ENCODE results near the gene MED31. TPM values are rescaled to one million over a fixed set of nuclear protein-coding genes. Genes with fewer than 3 reads are reported as not detected.

The MED31 gene
- polyA plus RNA-seq, 1 donor from 2014 or later = 27.3 TPM

DNA sequence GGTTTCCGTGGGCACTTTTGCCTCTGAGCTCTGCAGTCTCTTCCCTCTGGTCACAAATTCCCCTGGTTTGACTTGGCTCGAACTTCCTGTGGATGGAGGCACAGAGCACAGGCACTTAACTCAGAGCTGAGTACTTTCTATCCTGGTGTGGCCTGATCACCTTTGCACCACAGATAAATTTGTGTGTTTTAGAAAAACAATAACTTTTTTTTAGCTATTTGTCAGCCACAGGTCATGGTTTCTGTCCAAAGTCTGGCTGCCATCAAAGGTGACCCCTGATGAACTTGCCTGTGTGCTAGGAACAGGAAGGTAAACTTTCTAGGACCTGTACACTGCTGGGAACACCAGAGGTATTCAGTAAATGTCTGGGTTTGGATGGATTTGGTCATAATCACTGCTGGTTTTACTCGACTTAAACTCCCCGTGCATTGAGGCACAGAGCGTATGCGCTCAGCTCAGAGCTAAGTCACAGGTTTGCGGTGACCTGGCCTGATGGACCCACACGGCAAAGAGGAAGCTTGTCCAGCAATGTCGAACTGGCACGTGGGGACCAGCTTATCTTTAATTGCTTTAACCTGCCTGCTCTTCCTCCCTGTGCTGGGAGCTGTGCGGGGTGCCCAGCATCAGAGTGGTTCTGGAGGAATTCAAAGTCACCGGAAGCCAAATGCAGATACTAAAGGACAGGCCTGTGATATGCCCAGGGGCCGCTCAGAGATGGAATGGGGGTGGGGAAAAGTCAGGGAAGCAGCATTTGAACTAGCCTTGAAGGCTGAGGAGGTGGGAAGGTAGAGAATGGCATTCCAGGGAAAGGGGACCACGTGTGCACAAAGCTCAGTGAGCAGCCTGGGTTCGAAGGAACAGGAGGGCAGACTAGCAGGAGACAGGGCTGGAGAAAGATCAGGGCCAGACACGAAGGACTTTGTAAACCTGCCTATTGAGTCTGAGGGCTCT is 48.9 kb upstream of the MED31 start:
- no peaks in the 10 kb centered on the region for H3K27me3 ChIP-seq (ENCODE audit: insufficient read depth, low read depth, low read length)
- no peak overlapping the region for H3K27ac ChIP-seq (ENCODE audit: low read length)
- H3K9me3 ChIP-seq (ENCODE audit: low read length) = no peaks in the 10 kb centered on the region
- no peak overlapping the region for H3K4me2 ChIP-seq (ENCODE audit: low read length)
- H4K20me1 ChIP-seq (ENCODE audit: insufficient read depth) = no peaks in the 10 kb centered on the region
- H3K79me2 ChIP-seq (replicated peaks; ENCODE audit: insufficient read depth, low read length) = no peaks in the 10 kb centered on the region
- H3K4me3 ChIP-seq (ENCODE audit: low read length) = no peak overlapping the region
- no peaks in the 10 kb centered on the region for H3F3A ChIP-seq (ENCODE audit: insufficient read depth, low read length, poor library complexity, severe bottlenecking)
- no peak for TF ChIP-seq POLR2AphosphoS5 (IDR thresholded peaks at IDR 0.05)
- TF ChIP-seq MXI1 (conservative IDR thresholded peaks at IDR 0.05; ENCODE audit: poor library complexity, severe bottlenecking) = no peak
- no peak for TF ChIP-seq EZH2 (IDR thresholded peaks at IDR 0.05; ENCODE audit: borderline replicate concordance, insufficient read depth, low read length, poor library complexity, severe bottlenecking)
- TF ChIP-seq CTCF (IDR thresholded peaks at IDR 0.05; ENCODE audit: poor library complexity, severe bottlenecking) = no peak
- no peaks in the 10 kb centered on the region for H3K36me3 ChIP-seq (ENCODE audit: insufficient read depth, low read length)
- no peaks in the 10 kb centered on the region for H3K9me2 ChIP-seq (ENCODE audit: insufficient read depth, low read length)
- H3K9ac ChIP-seq (ENCODE audit: low read length) = no peak overlapping the region
- H2AFZ ChIP-seq (ENCODE audit: low read depth, low read length) = no peak overlapping the region

GRCh38 chr17:6698004-6698403 is 46.6 kb upstream of the MED31 start:
- TF ChIP-seq POLR2AphosphoS5 (IDR thresholded peaks at IDR 0.05) (no peak), MXI1 (conservative IDR thresholded peaks at IDR 0.05; ENCODE audit: poor library complexity, severe bottlenecking) (no peak), EP300 (conservative IDR thresholded peaks at IDR 0.05; ENCODE audit: poor library complexity, severe bottlenecking) (no peak), RAD21 (conservative IDR thresholded peaks at IDR 0.05) (no peak), SMC3 (conservative IDR thresholded peaks at IDR 0.05; ENCODE audit: poor library complexity) (no peak), EZH2 (IDR thresholded peaks at IDR 0.05; ENCODE audit: borderline replicate concordance, insufficient read depth, low read length, poor library complexity, severe bottlenecking) (no peak), CTCF (IDR thresholded peaks at IDR 0.05; ENCODE audit: poor library complexity, severe bottlenecking) (no peak), TAF1 (IDR thresholded peaks at IDR 0.05; ENCODE audit: low read depth) (no peak)
- TF ChIP-seq, protein P1, sequence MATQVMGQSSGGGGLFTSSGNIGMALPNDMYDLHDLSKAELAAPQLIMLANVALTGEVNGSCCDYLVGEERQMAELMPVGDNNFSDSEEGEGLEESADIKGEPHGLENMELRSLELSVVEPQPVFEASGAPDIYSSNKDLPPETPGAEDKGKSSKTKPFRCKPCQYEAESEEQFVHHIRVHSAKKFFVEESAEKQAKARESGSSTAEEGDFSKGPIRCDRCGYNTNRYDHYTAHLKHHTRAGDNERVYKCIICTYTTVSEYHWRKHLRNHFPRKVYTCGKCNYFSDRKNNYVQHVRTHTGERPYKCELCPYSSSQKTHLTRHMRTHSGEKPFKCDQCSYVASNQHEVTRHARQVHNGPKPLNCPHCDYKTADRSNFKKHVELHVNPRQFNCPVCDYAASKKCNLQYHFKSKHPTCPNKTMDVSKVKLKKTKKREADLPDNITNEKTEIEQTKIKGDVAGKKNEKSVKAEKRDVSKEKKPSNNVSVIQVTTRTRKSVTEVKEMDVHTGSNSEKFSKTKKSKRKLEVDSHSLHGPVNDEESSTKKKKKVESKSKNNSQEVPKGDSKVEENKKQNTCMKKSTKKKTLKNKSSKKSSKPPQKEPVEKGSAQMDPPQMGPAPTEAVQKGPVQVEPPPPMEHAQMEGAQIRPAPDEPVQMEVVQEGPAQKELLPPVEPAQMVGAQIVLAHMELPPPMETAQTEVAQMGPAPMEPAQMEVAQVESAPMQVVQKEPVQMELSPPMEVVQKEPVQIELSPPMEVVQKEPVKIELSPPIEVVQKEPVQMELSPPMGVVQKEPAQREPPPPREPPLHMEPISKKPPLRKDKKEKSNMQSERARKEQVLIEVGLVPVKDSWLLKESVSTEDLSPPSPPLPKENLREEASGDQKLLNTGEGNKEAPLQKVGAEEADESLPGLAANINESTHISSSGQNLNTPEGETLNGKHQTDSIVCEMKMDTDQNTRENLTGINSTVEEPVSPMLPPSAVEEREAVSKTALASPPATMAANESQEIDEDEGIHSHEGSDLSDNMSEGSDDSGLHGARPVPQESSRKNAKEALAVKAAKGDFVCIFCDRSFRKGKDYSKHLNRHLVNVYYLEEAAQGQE (IDR thresholded peaks at IDR 0.05; ENCODE audit: borderline replicate concordance) = no peak
- no peaks in the 10 kb centered on the region for H3K36me3 ChIP-seq (ENCODE audit: insufficient read depth, low read length)
- H3K9me2 ChIP-seq (ENCODE audit: insufficient read depth, low read length) = no peaks in the 10 kb centered on the region
- no peak overlapping the region for H3K4me3 ChIP-seq (ENCODE audit: low read length)
- H3F3A ChIP-seq (ENCODE audit: insufficient read depth, low read length, poor library complexity, severe bottlenecking) = no peaks in the 10 kb centered on the region
- no peaks in the 10 kb centered on the region for H3K9me3 ChIP-seq (ENCODE audit: low read length)
- H3K4me2 ChIP-seq (ENCODE audit: low read length) = no peak overlapping the region
- H2AFZ ChIP-seq (ENCODE audit: low read depth, low read length) = no peak overlapping the region
- H4K20me1 ChIP-seq (ENCODE audit: insufficient read depth) = no peaks in the 10 kb centered on the region
- H3K27ac ChIP-seq (ENCODE audit: low read length) = no peak overlapping the region
- H3K9ac ChIP-seq (ENCODE audit: low read length) = no peak overlapping the region
- no peaks in the 10 kb centered on the region for H3K27me3 ChIP-seq (ENCODE audit: insufficient read depth, low read depth, low read length)
- H3K79me2 ChIP-seq (replicated peaks; ENCODE audit: insufficient read depth, low read length) = no peaks in the 10 kb centered on the region

Measured in neural cell (in vitro differentiated cells).